Glutamatergic neuron (in vitro differentiated cells): ENCODE data around the gene CPA4. TPM values are rescaled to one million over a fixed set of nuclear protein-coding genes. Genes with fewer than 3 reads are reported as not detected.
A peak's percentile ranks its signal among the peaks of the same experiment; 100 is the strongest.

Source experiments
- DNase-seq: peaks from one replicate; pipeline ENCODE4 v3.0.0; 2022
- H3K27ac Mint-ChIP-seq: one replicate; pipeline ENCODE4 v1.8.0; 2020; ENCODE audit warnings: mild to moderate bottlenecking, mixed read lengths, inconsistent platforms; ENCODE audit not compliant: unreplicated experiment
- H3K27me3 Mint-ChIP-seq: one replicate; pipeline ENCODE4 v1.8.0; 2020; ENCODE audit warnings: mild to moderate bottlenecking, moderate library complexity, mixed read lengths, inconsistent platforms; ENCODE audit not compliant: unreplicated experiment
- H3K36me3 Mint-ChIP-seq: one replicate; pipeline ENCODE4 v1.8.0; 2020; ENCODE audit warnings: mild to moderate bottlenecking, mixed read lengths, inconsistent platforms; ENCODE audit not compliant: unreplicated experiment
- H3K4me1 Mint-ChIP-seq: one replicate; pipeline ENCODE4 v1.8.0; 2020; ENCODE audit warnings: mild to moderate bottlenecking, low read depth, mixed read lengths, inconsistent platforms; ENCODE audit not compliant: unreplicated experiment
- H3K4me3 Mint-ChIP-seq: one replicate; pipeline ENCODE4 v1.8.0; 2020; ENCODE audit warnings: mild to moderate bottlenecking, mixed read lengths, inconsistent platforms; ENCODE audit not compliant: unreplicated experiment
- H3K9me3 Mint-ChIP-seq: one replicate; pipeline ENCODE4 v1.8.0; 2020; ENCODE audit warnings: mild to moderate bottlenecking, moderate library complexity, mixed read lengths, inconsistent platforms; ENCODE audit not compliant: unreplicated experiment
- CTCF ChIP-seq: fragments of 200-600 bp; sonication (generic); IDR thresholded peaks from one replicate; pipeline ENCODE4 v1.5.0; 2021; ENCODE audit not compliant: partially characterized antibody, unreplicated experiment
- total RNA-seq: library from RNA; stranded (reverse); fragmentation: NEBNext Ultra II Directional; extraction: Animal tissue kit (Norgen Biotek cat#: 25700); gene quantifications from one replicate; pipeline ENCODE4 v1.2.1, GENCODE V29; 2021; ENCODE audit not compliant: unreplicated experiment

The CPA4 gene
- total RNA-seq, 1 donor from 2014 or later = not detected

GRCh38 chr7:130266961-130267321, 26.0 kb upstream of the CPA4 start:
- Mint-ChIP-seq H3K36me3 (no peaks in the 10 kb centered on the region), H3K4me3 (no peak overlapping the region), H3K4me1 (peaks cover 12% of the 10 kb centered on the region), H3K27ac (no peak overlapping the region), H3K27me3 (no peaks in the 10 kb centered on the region), H3K9me3 (no peaks in the 10 kb centered on the region)
- TF ChIP-seq CTCF = no peak
- no peak for DNase-seq

DNA sequence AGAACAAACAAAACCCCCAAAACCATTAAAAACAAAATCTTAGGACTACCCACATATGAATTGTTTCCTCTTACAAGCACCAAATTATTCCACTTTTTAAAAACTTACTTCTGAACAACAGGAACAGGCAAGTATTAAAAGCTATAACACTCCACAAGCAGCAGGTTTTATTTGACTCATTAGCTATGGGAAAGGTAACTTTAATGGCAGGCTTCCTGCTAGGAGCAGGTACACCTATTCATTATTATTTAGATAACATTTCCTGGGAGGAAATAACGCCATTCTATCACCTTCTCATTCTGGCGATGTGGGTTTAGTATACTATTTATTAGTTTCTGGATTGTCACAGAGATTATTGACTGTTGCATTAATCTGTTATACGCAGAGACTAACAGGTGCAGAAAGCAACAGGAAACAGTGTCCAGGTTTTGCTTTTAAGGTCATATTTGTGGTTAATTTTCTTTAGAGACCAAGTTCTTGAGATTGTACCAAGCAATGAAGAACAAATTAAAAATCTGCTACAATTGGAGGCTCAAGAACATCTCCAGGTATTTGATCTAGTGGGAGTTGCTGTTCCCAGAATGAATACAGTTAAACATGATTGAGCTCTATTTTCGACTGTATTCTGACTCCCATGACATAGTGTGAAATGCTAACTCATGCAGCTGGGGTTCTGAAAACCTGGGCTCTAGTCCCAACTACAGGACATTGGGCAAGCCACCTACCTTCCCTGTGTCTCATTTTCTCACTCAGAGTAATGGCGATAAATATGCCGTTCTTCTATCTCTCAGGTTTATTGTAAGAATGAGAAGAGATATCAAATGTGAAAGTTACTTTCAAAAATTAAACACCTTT, 24.3 kb upstream of the CPA4 start:
- peaks cover 2% of the 10 kb centered on the region for H3K27me3 Mint-ChIP-seq
- no peaks in the 10 kb centered on the region for H3K36me3 Mint-ChIP-seq
- H3K4me3 Mint-ChIP-seq = no peak overlapping the region
- H3K27ac Mint-ChIP-seq = no peak overlapping the region
- H3K9me3 Mint-ChIP-seq = peaks cover 6% of the 10 kb centered on the region
- DNase-seq = no peak
- TF ChIP-seq CTCF = no peak
- H3K4me1 Mint-ChIP-seq = peaks cover 15% of the 10 kb centered on the region

DNA sequence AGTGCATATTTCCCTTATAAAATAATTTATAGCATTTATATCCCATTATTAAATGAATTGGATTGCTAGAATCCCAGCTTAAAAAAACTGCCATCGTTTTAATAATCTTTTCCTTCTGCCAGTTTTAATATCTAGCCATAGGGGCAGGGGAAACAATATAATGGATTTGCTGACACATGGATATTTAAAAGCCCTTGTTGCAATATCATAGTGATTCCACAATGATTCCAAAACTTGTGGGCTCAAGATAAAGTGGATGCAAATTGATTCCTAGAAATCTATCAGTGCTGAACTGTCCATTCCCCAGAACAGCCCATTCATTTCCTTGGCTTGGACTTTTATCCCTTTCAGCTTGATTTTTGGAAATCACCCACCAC, 23.7 kb upstream of the CPA4 start:
- Mint-ChIP-seq H3K27me3 (peaks cover 2% of the 10 kb centered on the region), H3K4me3 (no peak overlapping the region), H3K27ac (no peak overlapping the region), H3K9me3 (peaks cover 7% of the 10 kb centered on the region), H3K36me3 (no peaks in the 10 kb centered on the region), H3K4me1 (peaks cover 21% of the 10 kb centered on the region)
- no peak for TF ChIP-seq CTCF
- no peak for DNase-seq

GRCh38 chr7:130270947-130271800, 21.8 kb upstream of the CPA4 start:
- TF ChIP-seq CTCF = no peak
- Mint-ChIP-seq H3K27ac (peak overlapping the region; percentile 96), H3K27me3 (peaks cover 2% of the 10 kb centered on the region), H3K36me3 (no peaks in the 10 kb centered on the region), H3K4me1 (peaks cover 37% of the 10 kb centered on the region), H3K9me3 (peaks cover 7% of the 10 kb centered on the region), H3K4me3 (peak overlapping the region; percentile 49)
- DNase-seq = no peak
